Measurements from ENCODE around the gene ITFG1. TPM values are rescaled to one million over a fixed set of nuclear protein-coding genes. Genes with fewer than 3 reads are reported as not detected.
A peak's percentile ranks its signal among the peaks of the same experiment; 100 is the strongest.

Gene ITFG1
- 27.3 TPM for total RNA-seq

- peak; percentile 96 for ATAC-seq
- DNase-seq (ENCODE audit: low spot score) = peak; percentile 95
These were observed at the start of gene ITFG1, which contains the start of gene PHKB for GRCh38 chr16:47460711-47461597. Gene ITFG1 (minus strand): TSS chr16:47461063. CDS start chr16:47461045, 18 bp downstream. Gene PHKB (plus strand): TSS chr16:47461331. CDS start chr16:47461351, 20 bp downstream.

- DNase-seq (ENCODE audit: low spot score) = no peak
- ATAC-seq = no peak
These were observed 46.8 kb upstream of the ITFG1 start for GRCh38 chr16:47507701-47508100.

GRCh38 chr16:47506800-47507199 is 45.9 kb upstream of the ITFG1 start:
- DNase-seq (ENCODE audit: low spot score) (no peak), ATAC-seq (no peak)

GRCh38 chr16:47504599-47504998 is 43.7 kb upstream of the ITFG1 start:
- ATAC-seq = no peak
- no peak for DNase-seq (ENCODE audit: low spot score)

- DNase-seq (ENCODE audit: low spot score) (no peak), ATAC-seq (no peak)
These were observed 43.1 kb upstream of the ITFG1 start for GRCh38 chr16:47503936-47504335.

- ATAC-seq (peak; percentile 94), DNase-seq (ENCODE audit: low spot score) (no peak)
These were observed 38.9 kb upstream of the ITFG1 start for GRCh38 chr16:47499700-47500264.

- no peak for ATAC-seq
- DNase-seq (ENCODE audit: low spot score) = no peak
These were observed 38.3 kb upstream of the ITFG1 start for GRCh38 chr16:47499080-47499699.

GRCh38 chr16:47493381-47494337 is 32.8 kb upstream of the ITFG1 start:
- DNase-seq (ENCODE audit: low spot score) (no peak), ATAC-seq (no peak)

- DNase-seq (ENCODE audit: low spot score) = peak; percentile 48
- ATAC-seq = peak; percentile 84
These were observed 31.8 kb upstream of the ITFG1 start for GRCh38 chr16:47492428-47493377.

- no peak for ATAC-seq
- DNase-seq (ENCODE audit: low spot score) = no peak
These were observed 31.2 kb upstream of the ITFG1 start for GRCh38 chr16:47492036-47492427.

GRCh38 chr16:47490471-47490870 is 29.6 kb upstream of the ITFG1 start:
- ATAC-seq (no peak), DNase-seq (ENCODE audit: low spot score) (no peak)

- DNase-seq (ENCODE audit: low spot score) (no peak), ATAC-seq (no peak)
These were observed 27.2 kb upstream of the ITFG1 start for GRCh38 chr16:47488051-47488450.

GRCh38 chr16:47486856-47487255 is 26.0 kb upstream of the ITFG1 start:
- ATAC-seq = no peak

GRCh38 chr16:47483616-47484015 is 22.8 kb upstream of the ITFG1 start:
- ATAC-seq = no peak
- DNase-seq (ENCODE audit: low spot score) = no peak

More at GRCh38 chr16:47486856-47487255, 26.0 kb upstream of the ITFG1 start:
- DNase-seq (ENCODE audit: low spot score) = no peak

- DNase-seq (ENCODE audit: low spot score) (no peak), ATAC-seq (no peak)
These were observed 21.0 kb upstream of the ITFG1 start for GRCh38 chr16:47481698-47482374.

GRCh38 chr16:47480410-47480809 is 19.5 kb upstream of the ITFG1 start:
- ATAC-seq = no peak

GRCh38 chr16:47477679-47478078 is 16.8 kb upstream of the ITFG1 start:
- DNase-seq (ENCODE audit: low spot score) = no peak
- no peak for ATAC-seq

More at GRCh38 chr16:47480410-47480809, 19.5 kb upstream of the ITFG1 start:
- DNase-seq (ENCODE audit: low spot score) = no peak

- DNase-seq (ENCODE audit: low spot score) (no peak), ATAC-seq (no peak)
These were observed 15.9 kb upstream of the ITFG1 start for GRCh38 chr16:47476654-47477345.

Data from left lobe of liver (tissue), 2 donors.